Activated CD8-positive, alpha-beta T cell treated with anti-CD3 and anti-CD28 coated beads, Interleukin-2, amount 10 ng/mL, durations not matched to agents 7 days and 5 days (primary cell): ENCODE results near the gene PCSK1. TPM values are rescaled to one million over a fixed set of nuclear protein-coding genes. Genes with fewer than 3 reads are reported as not detected.
"Not testable (repeated sequence)": the region's sequence is repeated elsewhere in the genome, so short reads cannot be mapped to it uniquely, and the experiment has no call there.

Experiments
- ATAC-seq: fragments of 150-1000 bp; cut with Tn5 transposase; one replicate; pipeline ENCODE4 v1.10.0; 2021; ENCODE audit warnings: moderate library complexity
- CTCF ChIA-PET: fragments of 350-600 bp; sonication (Branson Sonifier 250); formaldehyde crosslinking; loops from one replicate; lab custom pipeline; 2021; ENCODE audit warnings: antibody characterized with exemption; lab: Charles Lee
- POLR2A ChIA-PET: fragments of 350-600 bp; sonication (Branson Sonifier 250); formaldehyde crosslinking; loops from one replicate; lab custom pipeline; 2021; ENCODE audit warnings: antibody characterized with exemption; lab: Charles Lee
- DNase-seq: peaks from one replicate; pipeline ENCODE4 v3.0.0-alpha.2; 2020
- H3K27ac Mint-ChIP-seq: one replicate; pipeline ENCODE4 v1.8.0; 2021; ENCODE audit warnings: mild to moderate bottlenecking, mixed read lengths
- H3K27me3 Mint-ChIP-seq: one replicate; pipeline ENCODE4 v1.8.0; 2021; ENCODE audit warnings: low read depth, mixed read lengths
- H3K36me3 Mint-ChIP-seq: one replicate; pipeline ENCODE4 v1.8.0; 2021; ENCODE audit warnings: low read depth, mixed read lengths
- H3K4me1 Mint-ChIP-seq: one replicate; pipeline ENCODE4 v1.8.0; 2021; ENCODE audit warnings: low read depth, mixed read lengths
- H3K4me3 Mint-ChIP-seq: one replicate; pipeline ENCODE4 v1.8.0; 2021; ENCODE audit warnings: mild to moderate bottlenecking, mixed read lengths
- H3K9me3 Mint-ChIP-seq: one replicate; pipeline ENCODE4 v1.8.0; 2022; ENCODE audit warnings: mixed read lengths; ENCODE audit not compliant: insufficient read depth
- total RNA-seq, 2 experiments: library from RNA; stranded (reverse); gene quantifications; one replicate each; pipeline ENCODE4 v1.2.3, GENCODE V29; 2021

Gene PCSK1
- total RNA-seq, 2 experiments from 2014 or later: not detected

DNA sequence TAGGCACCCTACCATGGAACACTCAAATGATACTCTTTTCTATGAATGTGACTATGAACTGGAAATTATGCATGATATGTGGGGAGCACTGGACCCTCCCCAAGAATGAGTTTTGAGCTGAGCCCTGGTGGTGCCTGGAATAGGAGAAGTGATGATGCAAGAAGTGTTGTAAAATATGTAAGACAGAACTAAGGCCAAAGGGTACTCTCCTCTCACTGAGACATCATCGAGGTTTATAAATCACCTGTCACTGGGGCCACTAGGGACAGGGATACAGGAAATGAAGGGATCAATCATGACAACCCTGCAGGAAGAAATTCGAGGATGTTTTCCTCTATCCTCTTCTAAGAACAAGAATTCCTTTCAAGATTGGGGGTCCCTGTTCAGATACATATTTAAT, 45.4 kb downstream of the PCSK1 start:
- ChIA-PET POLR2A (no interaction called here), CTCF (no interaction called here)
- no peaks in the 10 kb centered on the region for H3K4me1 Mint-ChIP-seq
- H3K4me3 Mint-ChIP-seq: no peak overlapping the region
- ATAC-seq: no peak
- DNase-seq: no peak
- no peak overlapping the region for H3K27ac Mint-ChIP-seq
- no peaks in the 10 kb centered on the region for H3K36me3 Mint-ChIP-seq
- peaks cover 27% of the 10 kb centered on the region for H3K27me3 Mint-ChIP-seq
- H3K9me3 Mint-ChIP-seq: no peaks in the 10 kb centered on the region

DNA sequence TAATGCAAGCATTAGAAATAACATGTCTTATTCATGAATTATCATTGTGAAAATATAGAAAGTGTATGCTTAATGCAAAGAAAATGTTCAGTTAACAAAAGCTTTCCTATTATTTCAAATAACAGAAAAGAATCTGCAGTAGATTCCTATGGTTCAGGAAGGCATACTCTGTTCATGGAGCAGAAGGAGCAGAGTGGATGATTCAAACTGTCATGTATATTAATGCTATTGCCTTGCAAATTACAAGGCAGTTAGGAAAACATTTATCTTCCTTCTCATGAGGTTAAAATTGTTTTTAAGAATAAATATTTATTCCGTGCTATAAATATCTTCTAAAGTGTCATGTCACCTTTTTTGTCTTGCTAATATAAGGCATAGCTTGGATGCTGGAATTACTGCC, 47.5 kb downstream of the PCSK1 start:
- ChIA-PET POLR2A (no interaction called here), CTCF (no interaction called here)
- ATAC-seq: no peak
- no peaks in the 10 kb centered on the region for H3K4me1 Mint-ChIP-seq
- H3K9me3 Mint-ChIP-seq: no peaks in the 10 kb centered on the region
- H3K27me3 Mint-ChIP-seq: peaks cover 36% of the 10 kb centered on the region
- no peaks in the 10 kb centered on the region for H3K36me3 Mint-ChIP-seq
- no peak overlapping the region for H3K4me3 Mint-ChIP-seq
- H3K27ac Mint-ChIP-seq: no peak overlapping the region
- no peak for DNase-seq

DNA sequence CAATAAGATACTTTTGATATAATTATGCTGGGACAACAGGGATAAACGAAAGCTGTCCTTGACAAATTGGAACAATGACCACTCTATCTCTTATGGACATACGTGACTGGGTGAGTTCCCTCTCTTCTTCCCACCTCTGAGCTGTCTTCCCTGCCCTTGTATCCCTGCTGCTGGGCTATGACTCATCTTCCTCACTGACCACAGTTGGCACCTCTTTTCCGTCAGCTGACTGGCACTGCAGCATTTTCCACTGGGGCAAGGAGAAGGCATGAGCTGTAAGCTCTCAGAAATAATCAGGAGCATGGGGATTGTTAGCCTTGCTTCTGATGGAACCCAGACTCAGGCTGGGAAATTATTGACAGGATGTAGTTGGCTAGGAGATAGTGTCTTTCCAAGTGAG, 48.7 kb downstream of the PCSK1 start:
- ChIA-PET CTCF (interaction anchor here (0.6 kb wide), 1 partner anchor 39 kb away, joined by 3 read pairs; no protein-coding TSS in a partner anchor), POLR2A (no interaction called here)
- ATAC-seq: no peak

DNA sequence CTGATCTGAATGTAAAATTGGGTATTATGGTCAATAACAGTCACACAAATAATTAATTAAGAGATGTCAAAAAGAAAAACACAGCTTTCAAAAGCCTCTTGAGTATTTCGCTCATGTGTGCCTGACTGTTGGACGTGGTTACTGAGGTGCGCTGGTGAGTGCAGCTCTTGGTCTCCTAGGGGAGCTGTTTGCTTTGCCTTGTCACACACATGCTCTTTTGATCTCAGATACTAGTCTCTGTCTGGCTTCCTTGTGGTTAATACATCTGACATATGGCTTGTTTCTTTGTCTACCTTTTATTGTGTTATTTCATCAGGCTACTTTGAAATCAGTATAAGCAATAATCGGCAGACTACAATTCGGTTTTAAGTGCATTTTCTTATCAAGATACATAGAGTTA, 51.5 kb downstream of the PCSK1 start:
- POLR2A ChIA-PET: no interaction called here
- Mint-ChIP-seq H3K9me3 (no peaks in the 10 kb centered on the region), H3K27ac (no peak overlapping the region), H3K4me3 (no peak overlapping the region), H3K27me3 (peaks cover 18% of the 10 kb centered on the region), H3K36me3 (no peaks in the 10 kb centered on the region), H3K4me1 (no peaks in the 10 kb centered on the region)
- CTCF ChIA-PET: interaction anchor here (1.1 to 3.7 kb wide), 5 partner anchors 9 to 224 kb away, joined by 3 to 15 read pairs (median 3); no protein-coding TSS in a partner anchor
- no peak for ATAC-seq
- DNase-seq: no peak

More for the DNA sequence above, 48.7 kb downstream of the PCSK1 start:
- H3K9me3 Mint-ChIP-seq: no peaks in the 10 kb centered on the region
- H3K27me3 Mint-ChIP-seq: peaks cover 29% of the 10 kb centered on the region
- DNase-seq: no peak
- no peaks in the 10 kb centered on the region for H3K36me3 Mint-ChIP-seq
- no peaks in the 10 kb centered on the region for H3K4me1 Mint-ChIP-seq
- H3K4me3 Mint-ChIP-seq: no peak overlapping the region
- H3K27ac Mint-ChIP-seq: no peak overlapping the region

DNA sequence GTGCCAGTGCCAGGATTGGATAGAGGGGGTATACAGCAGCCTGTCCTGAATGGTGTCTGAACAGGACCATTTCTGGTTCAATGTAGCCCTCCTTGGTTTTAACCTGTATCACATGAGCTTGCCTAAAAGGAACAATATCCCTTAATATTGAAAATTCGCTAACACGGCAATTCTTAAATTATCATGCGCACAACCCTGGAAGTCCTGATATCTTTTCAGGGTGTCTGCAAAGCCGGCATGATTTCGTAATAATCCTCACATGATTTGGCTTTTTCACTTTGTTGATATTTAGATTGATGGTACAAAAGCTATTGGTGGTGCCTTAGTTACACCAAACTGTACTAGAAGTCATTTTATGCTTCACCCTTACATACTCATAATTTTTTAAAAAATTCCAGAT, 53.2 kb downstream of the PCSK1 start:
- Mint-ChIP-seq H3K4me3 (no peak overlapping the region), H3K36me3 (no peaks in the 10 kb centered on the region), H3K27me3 (peaks cover 18% of the 10 kb centered on the region), H3K9me3 (no peaks in the 10 kb centered on the region), H3K27ac (no peak overlapping the region), H3K4me1 (no peaks in the 10 kb centered on the region)
- ChIA-PET CTCF (interaction anchor here (3.7 kb wide), 1 partner anchor 35 kb away, joined by 12 read pairs; no protein-coding TSS in a partner anchor), POLR2A (no interaction called here)
- DNase-seq (no peak), ATAC-seq (no peak)

DNA sequence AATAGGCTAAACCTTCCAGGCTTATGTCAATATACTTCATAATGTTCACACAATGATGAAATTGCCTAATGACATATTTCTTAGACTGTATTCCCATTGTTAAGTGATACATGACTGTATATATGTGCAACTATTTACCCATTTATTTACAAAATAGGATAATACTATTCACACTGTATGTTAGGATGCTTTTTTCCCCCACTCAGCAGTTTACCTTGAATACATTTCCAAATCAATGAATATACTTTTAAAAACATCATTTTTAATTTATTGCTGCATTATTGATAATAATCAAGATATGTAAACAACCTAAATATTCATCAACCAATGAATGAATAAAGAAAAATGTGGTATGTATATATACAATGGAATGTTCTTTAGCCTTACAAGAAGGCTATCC, 55.5 kb downstream of the PCSK1 start:
- H3K27me3 Mint-ChIP-seq: peaks cover 23% of the 10 kb centered on the region
- H3K36me3 Mint-ChIP-seq: no peaks in the 10 kb centered on the region
- peaks cover 5% of the 10 kb centered on the region for H3K4me1 Mint-ChIP-seq
- DNase-seq (no peak), ATAC-seq (no peak)
- ChIA-PET POLR2A (no interaction called here), CTCF (interaction anchor here (0.8 to 1.0 kb wide), 2 partner anchors 41 to 596 kb away, joined by 3 to 4 read pairs; no protein-coding TSS in a partner anchor)
- H3K4me3 Mint-ChIP-seq: no peak overlapping the region
- H3K27ac Mint-ChIP-seq: no peak overlapping the region
- no peaks in the 10 kb centered on the region for H3K9me3 Mint-ChIP-seq

DNA sequence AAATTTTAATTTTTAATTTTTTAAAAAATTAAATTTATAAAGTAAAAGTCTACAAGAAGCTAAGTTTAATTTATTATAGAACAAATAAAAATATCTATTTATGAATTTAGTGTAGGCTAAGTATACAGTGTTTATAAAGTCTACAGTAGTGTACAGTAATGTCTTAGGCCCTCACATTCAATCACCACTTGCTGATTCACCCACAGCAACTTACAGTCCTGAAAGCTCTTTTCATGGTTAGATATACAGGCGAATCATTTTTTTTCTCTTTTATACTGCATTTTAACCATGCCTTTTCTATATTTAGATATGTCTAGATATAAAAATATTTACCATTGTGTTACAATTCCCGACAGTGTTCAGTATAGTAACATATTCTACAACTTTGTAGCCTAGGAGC, 55.9 kb downstream of the PCSK1 start:
- ChIA-PET POLR2A (no interaction called here), CTCF (no interaction called here)
- ATAC-seq: no peak
- no peak overlapping the region for H3K27ac Mint-ChIP-seq
- DNase-seq: no peak
- no peak overlapping the region for H3K4me3 Mint-ChIP-seq
- peaks cover 24% of the 10 kb centered on the region for H3K27me3 Mint-ChIP-seq
- no peaks in the 10 kb centered on the region for H3K9me3 Mint-ChIP-seq
- no peaks in the 10 kb centered on the region for H3K36me3 Mint-ChIP-seq
- peaks cover 5% of the 10 kb centered on the region for H3K4me1 Mint-ChIP-seq

DNA sequence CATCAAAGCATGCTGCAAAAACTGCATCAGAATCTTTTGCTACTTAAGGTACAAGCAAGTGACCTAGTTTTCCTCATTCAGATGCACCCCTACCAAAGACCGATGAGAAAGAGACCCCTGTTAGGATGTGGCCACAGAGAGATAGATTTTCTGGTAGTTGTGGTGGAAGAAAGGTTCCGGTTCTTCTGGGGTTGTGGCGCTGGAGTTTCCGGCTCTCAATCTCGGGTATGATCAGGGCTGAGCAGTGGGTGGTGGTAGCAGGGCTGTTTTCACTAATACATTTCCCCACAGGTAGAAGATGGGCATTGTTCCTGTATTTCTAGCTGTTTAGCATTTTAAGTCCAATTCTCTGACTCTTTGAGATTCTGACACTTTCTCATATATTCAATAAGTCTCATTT, 58.4 kb downstream of the PCSK1 start:
- POLR2A ChIA-PET: no interaction called here
- no peak for ATAC-seq
- CTCF ChIA-PET: interaction anchor here (0.6 kb wide), 1 partner anchor 530 kb away, joined by 3 read pairs; no protein-coding TSS in a partner anchor

DNA sequence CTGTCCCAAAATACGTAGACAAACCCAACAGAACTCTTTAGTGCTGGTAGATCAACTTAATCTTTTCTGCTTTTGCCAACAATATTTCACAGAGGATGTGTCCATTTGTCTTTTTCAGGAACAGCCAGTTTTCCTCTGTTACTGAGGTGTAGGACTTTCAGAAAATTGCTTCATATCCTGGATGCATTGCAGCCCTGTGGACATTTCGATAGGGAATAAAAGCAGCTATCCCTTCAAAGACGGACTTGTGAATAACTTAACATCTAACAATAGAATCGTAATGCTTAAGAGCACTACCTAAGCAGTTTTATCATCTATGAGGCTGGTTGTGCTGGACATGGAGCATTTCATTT, 59.7 kb downstream of the PCSK1 start:
- Mint-ChIP-seq H3K4me1 (peaks cover 5% of the 10 kb centered on the region), H3K27ac (no peak overlapping the region), H3K27me3 (peaks cover 20% of the 10 kb centered on the region), H3K4me3 (no peak overlapping the region), H3K36me3 (no peaks in the 10 kb centered on the region), H3K9me3 (no peaks in the 10 kb centered on the region)
- DNase-seq: no peak
- no peak for ATAC-seq
- POLR2A ChIA-PET: no interaction called here
- CTCF ChIA-PET: no interaction called here

More for the DNA sequence above, 58.4 kb downstream of the PCSK1 start:
- H3K9me3 Mint-ChIP-seq: no peaks in the 10 kb centered on the region
- H3K36me3 Mint-ChIP-seq: no peaks in the 10 kb centered on the region
- no peak overlapping the region for H3K27ac Mint-ChIP-seq
- peaks cover 16% of the 10 kb centered on the region for H3K27me3 Mint-ChIP-seq
- H3K4me3 Mint-ChIP-seq: no peak overlapping the region
- H3K4me1 Mint-ChIP-seq: peaks cover 5% of the 10 kb centered on the region
- no peak for DNase-seq

DNA sequence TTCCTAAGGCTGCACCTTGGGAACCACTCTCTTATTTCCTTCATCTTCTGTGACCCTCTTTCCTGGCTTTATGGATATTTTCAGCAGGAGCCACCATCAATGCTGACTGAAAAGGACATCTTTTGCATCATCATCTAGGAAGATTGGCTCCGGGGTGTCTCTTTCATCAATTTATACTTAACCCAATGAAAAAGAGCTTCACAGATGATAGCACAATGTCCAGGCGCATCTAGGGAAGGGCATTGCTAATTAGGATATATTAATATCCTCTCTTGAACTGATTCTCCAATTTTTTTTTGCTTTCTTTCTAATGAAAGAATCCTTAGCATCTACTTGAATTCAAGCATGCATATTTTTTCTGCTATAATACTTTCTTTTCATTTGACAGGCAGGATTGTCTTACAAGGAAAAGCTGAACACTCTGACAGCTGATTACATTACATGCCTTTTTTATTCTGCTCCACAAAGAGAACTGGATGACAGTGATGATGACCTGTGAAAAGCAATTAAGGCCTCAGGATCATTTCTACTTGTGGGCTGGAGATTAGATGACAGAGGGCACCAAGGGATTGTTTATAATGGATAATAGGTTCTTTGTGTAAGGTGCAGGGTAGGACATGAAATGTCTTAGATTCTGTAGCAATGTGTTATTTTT, 60.2 kb downstream of the PCSK1 start:
- ChIA-PET CTCF (no interaction called here), POLR2A (no interaction called here)
- Mint-ChIP-seq H3K36me3 (no peaks in the 10 kb centered on the region), H3K4me1 (peaks cover 5% of the 10 kb centered on the region), H3K4me3 (no peak overlapping the region), H3K9me3 (no peaks in the 10 kb centered on the region), H3K27ac (no peak overlapping the region), H3K27me3 (peaks cover 20% of the 10 kb centered on the region)
- ATAC-seq (no peak), DNase-seq (no peak)

DNA sequence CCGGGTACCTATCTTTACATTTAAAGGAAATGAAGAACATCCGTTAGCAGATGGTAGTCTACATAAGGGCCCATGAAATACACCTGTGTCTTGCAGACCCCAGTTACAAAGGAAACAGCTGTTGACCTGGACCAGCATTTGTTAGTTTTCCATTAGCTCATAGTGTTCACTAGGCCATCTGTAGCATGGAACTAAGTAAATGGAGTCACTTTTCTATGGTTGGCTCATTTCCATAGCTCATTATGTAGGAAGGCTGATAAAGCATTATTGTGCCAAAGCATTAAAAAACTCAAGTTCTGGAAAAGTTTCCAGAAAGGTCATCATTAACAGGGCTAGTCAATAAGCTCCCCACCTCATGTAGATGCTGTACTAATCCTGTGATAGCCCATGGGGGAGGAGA, 62.1 kb downstream of the PCSK1 start:
- Mint-ChIP-seq H3K36me3 (no peaks in the 10 kb centered on the region), H3K27ac (no peak overlapping the region), H3K4me3 (no peak overlapping the region), H3K27me3 (peaks cover 22% of the 10 kb centered on the region), H3K4me1 (peaks cover 5% of the 10 kb centered on the region), H3K9me3 (no peaks in the 10 kb centered on the region)
- ATAC-seq (no peak), DNase-seq (no peak)
- POLR2A ChIA-PET: no interaction called here
- CTCF ChIA-PET: interaction anchor here (1.0 kb wide), 1 partner anchor 34 kb away, joined by 3 read pairs; no protein-coding TSS in a partner anchor

DNA sequence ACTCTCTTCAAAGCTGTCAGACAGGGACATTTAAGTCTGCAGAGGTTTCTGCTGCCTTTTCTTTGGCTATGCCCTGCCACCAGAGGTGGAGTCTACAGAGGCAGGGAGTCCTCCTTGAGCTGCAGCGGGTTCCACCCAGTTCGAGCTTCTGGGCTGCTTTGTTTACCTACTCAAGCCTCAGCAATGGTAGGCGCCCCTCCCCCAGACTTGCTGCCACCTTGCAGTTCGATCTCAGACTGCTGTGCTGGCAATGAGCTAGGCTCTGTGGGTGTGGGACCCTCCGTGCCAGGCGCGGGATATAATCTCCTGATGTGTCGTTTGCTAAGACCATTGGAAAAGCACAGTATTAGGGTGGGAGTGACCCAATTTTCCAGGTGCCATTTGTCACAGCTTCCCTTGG, 65.7 kb downstream of the PCSK1 start:
- H3K9me3 Mint-ChIP-seq, CTCF ChIA-PET, DNase-seq, H3K4me1 Mint-ChIP-seq, H3K4me3 Mint-ChIP-seq, POLR2A ChIA-PET, H3K27ac Mint-ChIP-seq, H3K27me3 Mint-ChIP-seq, ATAC-seq, H3K36me3 Mint-ChIP-seq: not testable (repeated sequence)
